ENCODE data around the gene LRRC15. TPM values are rescaled to one million over a fixed set of nuclear protein-coding genes. Genes with fewer than 3 reads are reported as not detected.

LRRC15 gene
- total and polyA plus RNA-seq, 2 experiments from 2014 or later = 16.4 to 21.2 TPM

- H3K27ac ChIP-seq = no peak overlapping the region
- no peaks in the 10 kb centered on the region for H3K4me1 ChIP-seq (ENCODE audit: insufficient read depth)
- TF ChIP-seq EZH2phosphoT487 (IDR thresholded peaks at IDR 0.05; ENCODE audit: insufficient read depth, low read depth) (no peak), EZH2 (IDR thresholded peaks at IDR 0.05; ENCODE audit: insufficient read depth, poor library complexity, severe bottlenecking) (no peak)
- H4K20me1 ChIP-seq (ENCODE audit: insufficient read depth) = no peaks in the 10 kb centered on the region
- H3K79me2 ChIP-seq (ENCODE audit: insufficient read depth) = 0 out of 2 replicates have a peak, but pooled peaks cover 6% of the 10 kb centered on the region
- H3F3A ChIP-seq (ENCODE audit: insufficient read depth) = peaks cover 68% of the 10 kb centered on the region
- in situ Hi-C loops (cut with MboI) = loop anchor here (10.0 kb wide), 1 partner anchor 70 kb away; no protein-coding TSS in a partner anchor
- H3K36me3 ChIP-seq (ENCODE audit: low read depth) = peaks cover 65% of the 10 kb centered on the region
- no peak overlapping the region for H3K4me2 ChIP-seq (ENCODE audit: unreplicated experiment)
- no peak overlapping the region for H3K4me3 ChIP-seq
- no peaks in the 10 kb centered on the region for H3K9me3 ChIP-seq (ENCODE audit: low read depth)
- no peak overlapping the region for H3K9ac ChIP-seq
- no peak overlapping the region for H2AFZ ChIP-seq
- WGBS, 2 experiments (ENCODE audit: low coverage in 1 of 2, low lambda C conversion rate in 2 of 2, missing lambda C conversion rate in 2 of 2) = 32% methylated on average over 10 of the region's 10 CpGs
- no peaks in the 10 kb centered on the region for H3K9me2 ChIP-seq (ENCODE audit: insufficient read depth)
- peak; percentile 74 for DNase-seq
- H3K27me3 ChIP-seq (replicated peaks; ENCODE audit: insufficient read depth) = no peaks in the 10 kb centered on the region
Observed at GRCh38 chr3:194404365-194405140, 35.0 kb upstream of the LRRC15 start.

- Histone ChIP-seq H4K20me1 (ENCODE audit: insufficient read depth) (no peaks in the 10 kb centered on the region), H3F3A (ENCODE audit: insufficient read depth) (peaks cover 47% of the 10 kb centered on the region), H3K4me3 (no peak overlapping the region), H3K79me2 (ENCODE audit: insufficient read depth) (0 out of 2 replicates have a peak, but pooled peaks cover 6% of the 10 kb centered on the region), H3K4me1 (ENCODE audit: insufficient read depth) (no peaks in the 10 kb centered on the region), H3K9me2 (ENCODE audit: insufficient read depth) (no peaks in the 10 kb centered on the region), H3K4me2 (ENCODE audit: unreplicated experiment) (no peak overlapping the region), H2AFZ (no peak overlapping the region), H3K9ac (no peak overlapping the region), H3K27me3 (replicated peaks; ENCODE audit: insufficient read depth) (no peaks in the 10 kb centered on the region), H3K9me3 (ENCODE audit: low read depth) (no peaks in the 10 kb centered on the region), H3K36me3 (ENCODE audit: low read depth) (peaks cover 42% of the 10 kb centered on the region), H3K27ac (no peak overlapping the region)
- in situ Hi-C loops (cut with MboI) = loop anchor here (10.0 kb wide), 1 partner anchor 67 kb away; no protein-coding TSS in a partner anchor
- no peak for DNase-seq
- 38 to 41% methylated on average over 8 of the region's 8 CpGs for WGBS, 2 experiments (ENCODE audit: low coverage in 1 of 2, low lambda C conversion rate in 2 of 2, missing lambda C conversion rate in 2 of 2)
- TF ChIP-seq EZH2phosphoT487 (IDR thresholded peaks at IDR 0.05; ENCODE audit: insufficient read depth, low read depth) (no peak), EZH2 (IDR thresholded peaks at IDR 0.05; ENCODE audit: insufficient read depth, poor library complexity, severe bottlenecking) (no peak)
Observed at GRCh38 chr3:194401868-194402329, 32.4 kb upstream of the LRRC15 start.

GRCh38 chr3:194401346-194401745 lies 31.8 kb upstream of the LRRC15 start:
- no peak for DNase-seq
- Histone ChIP-seq H3K27ac (no peak overlapping the region), H3K4me1 (ENCODE audit: insufficient read depth) (no peaks in the 10 kb centered on the region), H3K9me3 (ENCODE audit: low read depth) (no peaks in the 10 kb centered on the region), H3K27me3 (replicated peaks; ENCODE audit: insufficient read depth) (no peaks in the 10 kb centered on the region), H3F3A (ENCODE audit: insufficient read depth) (peaks cover 42% of the 10 kb centered on the region), H3K4me2 (ENCODE audit: unreplicated experiment) (no peak overlapping the region), H2AFZ (no peak overlapping the region), H3K9ac (no peak overlapping the region), H3K36me3 (ENCODE audit: low read depth) (peaks cover 37% of the 10 kb centered on the region), H3K9me2 (ENCODE audit: insufficient read depth) (no peaks in the 10 kb centered on the region), H3K4me3 (no peak overlapping the region), H3K79me2 (ENCODE audit: insufficient read depth) (0 out of 2 replicates have a peak, but pooled peaks cover 6% of the 10 kb centered on the region), H4K20me1 (ENCODE audit: insufficient read depth) (no peaks in the 10 kb centered on the region)
- in situ Hi-C loops (cut with MboI) = loop anchor here (10.0 kb wide), 1 partner anchor 67 kb away; no protein-coding TSS in a partner anchor
- TF ChIP-seq EZH2phosphoT487 (IDR thresholded peaks at IDR 0.05; ENCODE audit: insufficient read depth, low read depth) = no peak
- no peak for TF ChIP-seq EZH2 (IDR thresholded peaks at IDR 0.05; ENCODE audit: insufficient read depth, poor library complexity, severe bottlenecking)
- 92 to 95% methylated on average over 9 of the region's 9 CpGs for WGBS, 2 experiments (ENCODE audit: low coverage in 1 of 2, low lambda C conversion rate in 2 of 2, missing lambda C conversion rate in 2 of 2)

GRCh38 chr3:194399874-194400411 lies 30.4 kb upstream of the LRRC15 start:
- H3K79me2 ChIP-seq (ENCODE audit: insufficient read depth) = 0 out of 2 replicates have a peak, but pooled peaks cover 6% of the 10 kb centered on the region

More at GRCh38 chr3:194399874-194400411, 30.4 kb upstream of the LRRC15 start:
- no peak overlapping the region for H3K4me3 ChIP-seq
- H3K9me3 ChIP-seq (ENCODE audit: low read depth) = no peaks in the 10 kb centered on the region
- no peak for DNase-seq
- no peaks in the 10 kb centered on the region for H3K9me2 ChIP-seq (ENCODE audit: insufficient read depth)
- 90 to 93% methylated on average over 15 of the region's 15 CpGs for WGBS, 2 experiments (ENCODE audit: low coverage in 1 of 2, low lambda C conversion rate in 2 of 2, missing lambda C conversion rate in 2 of 2)
- H3K4me2 ChIP-seq (ENCODE audit: unreplicated experiment) = no peak overlapping the region
- no peak overlapping the region for H3K27ac ChIP-seq
- H3K9ac ChIP-seq = no peak overlapping the region
- H3K4me1 ChIP-seq (ENCODE audit: insufficient read depth) = no peaks in the 10 kb centered on the region
- no peak overlapping the region for H2AFZ ChIP-seq
- in situ Hi-C loops (cut with MboI) = loop anchor here (10.0 kb wide), 1 partner anchor 65 kb away; no protein-coding TSS in a partner anchor
- H3F3A ChIP-seq (ENCODE audit: insufficient read depth) = peaks cover 31% of the 10 kb centered on the region
- no peaks in the 10 kb centered on the region for H3K27me3 ChIP-seq (replicated peaks; ENCODE audit: insufficient read depth)
- H4K20me1 ChIP-seq (ENCODE audit: insufficient read depth) = no peaks in the 10 kb centered on the region
- H3K36me3 ChIP-seq (ENCODE audit: low read depth) = peaks cover 23% of the 10 kb centered on the region
- TF ChIP-seq EZH2phosphoT487 (IDR thresholded peaks at IDR 0.05; ENCODE audit: insufficient read depth, low read depth) = no peak
- TF ChIP-seq EZH2 (IDR thresholded peaks at IDR 0.05; ENCODE audit: insufficient read depth, poor library complexity, severe bottlenecking) = no peak

Measured in GM23248 (cell line).